GM23338 (cell line): Measurements from ENCODE around the gene RBM38. TPM values are rescaled to one million over a fixed set of nuclear protein-coding genes. Genes with fewer than 3 reads are reported as not detected.

ENCODE experiments used
- ATAC-seq: fragments of 200-7000 bp; cut with Tn5 transposase; 3 replicates; pipeline ENCODE4 v1.9.1; 2020
- DNase-seq: peaks from one replicate; pipeline ENCODE4 v3.0.0-alpha.2; 2015; ENCODE audit warnings: low spot score
- H2AFZ ChIP-seq: fragments of 200-600 bp; sonication (generic); 2 replicates; pipeline ENCODE4 v1.8.0; 2016; ENCODE audit warnings: antibody characterized with exemption, mild to moderate bottlenecking, moderate library complexity
- H3F3A ChIP-seq: fragments of 200-600 bp; sonication (generic); replicated peaks from 2 replicates; pipeline ENCODE4 v1.8.0; 2017; ENCODE audit warnings: antibody characterized with exemption, mixed run types, low read depth
- H3K27ac ChIP-seq: fragments of 200-600 bp; sonication (generic); 2 replicates; pipeline ENCODE4 v1.6.1; 2016; ENCODE audit warnings: low read depth
- H3K27me3 ChIP-seq: fragments of 200-600 bp; sonication (generic); 2 replicates; pipeline ENCODE4 v1.8.0; 2016; ENCODE audit warnings: mild to moderate bottlenecking, mixed run types, moderate library complexity; ENCODE audit not compliant: insufficient read depth
- H3K36me3 ChIP-seq: fragments of 200-600 bp; sonication (generic); 2 replicates; pipeline ENCODE4 v1.8.0; 2016; ENCODE audit warnings: mild to moderate bottlenecking; ENCODE audit not compliant: insufficient read depth
- H3K4me1 ChIP-seq: fragments of 200-600 bp; sonication (generic); 2 replicates; pipeline ENCODE4 v1.8.0; 2016; ENCODE audit warnings: mild to moderate bottlenecking, moderate library complexity; ENCODE audit not compliant: insufficient read depth
- H3K4me2 ChIP-seq: fragments of 200-600 bp; sonication (generic); 2 replicates; pipeline ENCODE4 v1.7.1; 2017; ENCODE audit warnings: mixed run types
- H3K4me3 ChIP-seq: fragments of 200-600 bp; sonication (generic); 2 replicates; pipeline ENCODE4 v1.6.1; 2016; ENCODE audit warnings: mixed run types
- H3K79me2 ChIP-seq: fragments of 200-600 bp; sonication (generic); replicated peaks from 2 replicates; pipeline ENCODE4 v1.8.0; 2017; ENCODE audit warnings: mild to moderate bottlenecking; ENCODE audit not compliant: insufficient read depth
- H3K9me2 ChIP-seq: fragments of 200-600 bp; sonication (generic); 2 replicates; pipeline ENCODE4 v1.8.0; 2017; ENCODE audit not compliant: insufficient read depth
- H4K20me1 ChIP-seq: fragments of 200-600 bp; sonication (generic); replicated peaks from 2 replicates; pipeline ENCODE4 v1.8.0; 2017; ENCODE audit warnings: mild to moderate bottlenecking; ENCODE audit not compliant: insufficient read depth
- H3K27ac Mint-ChIP-seq: 2 replicates; pipeline ENCODE4 v1.8.0; 2020; ENCODE audit warnings: inconsistent platforms, mild to moderate bottlenecking, moderate library complexity, mixed read lengths
- H3K27me3 Mint-ChIP-seq: 3 replicates; pipeline ENCODE4 v1.8.0; 2022; ENCODE audit warnings: low read depth, mild to moderate bottlenecking, moderate library complexity, mixed read lengths, inconsistent platforms; ENCODE audit not compliant: insufficient read depth, poor library complexity
- H3K36me3 Mint-ChIP-seq: 3 replicates; pipeline ENCODE4 v1.8.0; 2021; ENCODE audit warnings: low read depth, mild to moderate bottlenecking, inconsistent platforms, moderate library complexity, mixed read lengths
- H3K4me1 Mint-ChIP-seq: 3 replicates; pipeline ENCODE4 v1.8.0; 2020; ENCODE audit warnings: mild to moderate bottlenecking, inconsistent platforms, mixed read lengths
- H3K4me3 Mint-ChIP-seq: 3 replicates; pipeline ENCODE4 v1.8.0; 2021; ENCODE audit warnings: moderate library complexity, mild to moderate bottlenecking, inconsistent platforms, mixed read lengths
- H3K9me3 Mint-ChIP-seq: 3 replicates; pipeline ENCODE4 v1.8.0; 2020; ENCODE audit warnings: moderate library complexity, mild to moderate bottlenecking, inconsistent platforms, mixed read lengths
- CREB1 ChIP-seq: fragments of 250-450 bp; sonication (Bioruptor Pico); IDR thresholded peaks from 2 replicates; pipeline ENCODE4 v1.5.0; 2020; ENCODE audit warnings: low read depth, mild to moderate bottlenecking, moderate library complexity
- EZH2 ChIP-seq: fragments of 200-600 bp; sonication (generic); IDR thresholded peaks from one replicate; pipeline ENCODE4 v1.8.0; 2017; ENCODE audit warnings: antibody characterized with exemption, mild to moderate bottlenecking, low read depth; ENCODE audit not compliant: unreplicated experiment
- EZH2phosphoT487 ChIP-seq: fragments of 200-600 bp; sonication (generic); IDR thresholded peaks from one replicate; pipeline ENCODE4 v1.8.1; 2018; ENCODE audit warnings: antibody characterized with exemption; ENCODE audit not compliant: unreplicated experiment
- JUNB ChIP-seq: IDR thresholded peaks from one replicate; pipeline ENCODE4 v1.6.1; 2016; ENCODE audit warnings: antibody characterized with exemption; ENCODE audit not compliant: unreplicated experiment
- NANOG ChIP-seq: IDR thresholded peaks from 2 replicates; pipeline ENCODE4 v1.6.1; 2016; ENCODE audit warnings: antibody characterized with exemption, borderline replicate concordance
- POLR2AphosphoS5 ChIP-seq: IDR thresholded peaks from 2 replicates; pipeline ENCODE4 v1.6.1; 2016; ENCODE audit warnings: antibody characterized with exemption, low read depth
- REST ChIP-seq: IDR thresholded peaks from one replicate; pipeline ENCODE4 v1.6.1; 2018; ENCODE audit warnings: antibody characterized with exemption; ENCODE audit not compliant: unreplicated experiment
- STAT1 ChIP-seq: IDR thresholded peaks from one replicate; pipeline ENCODE4 v1.6.1; 2016; ENCODE audit warnings: antibody characterized with exemption; ENCODE audit not compliant: unreplicated experiment
- ZNF114 ChIP-seq: fragments of 250-450 bp; sonication (Bioruptor Pico); IDR thresholded peaks from 2 replicates; pipeline ENCODE4 v1.5.0; 2020; ENCODE audit warnings: mild to moderate bottlenecking, moderate library complexity
- ZNF331 ChIP-seq: fragments of 250-450 bp; sonication (Bioruptor Pico); IDR thresholded peaks from 2 replicates; pipeline ENCODE4 v1.5.0; 2020; ENCODE audit warnings: low read depth, mild to moderate bottlenecking, moderate library complexity
- ZNF462 ChIP-seq: fragments of 250-450 bp; sonication (Bioruptor Pico); IDR thresholded peaks from 2 replicates; pipeline ENCODE4 v1.5.0; 2020; ENCODE audit warnings: mild to moderate bottlenecking, moderate library complexity
- polyA plus RNA-seq: library from polyadenylated mRNA; unstranded; fragments of >200 nt; fragmentation: Nextera tagmentation; extraction: Ambion mirVana; gene quantifications from 2 replicates; pipeline ENCODE4 v1.2.1, GENCODE V29; 2016
- total RNA-seq: library from RNA; depleted of rRNA; stranded (reverse); fragments of >200 nt; shearing (Covaris generic); gene quantifications from 2 replicates; pipeline ENCODE4 v1.2.3, GENCODE V29; 2014
- TF ChIP-seq, protein P1 (sequence below), 2 experiments: fragments of 200-600 bp in 1 of 2; sonication (generic) in 1 of 2; conservative IDR thresholded peaks; 2 replicates each; pipeline versions ENCODE4 v1.5.1 to v1.6.1; 2016 to 2017; ENCODE audit warnings: antibody characterized with exemption in 2 of 2, low read depth in 2 of 2, mild to moderate bottlenecking in 2 of 2, moderate library complexity in 1 of 2
- TF ChIP-seq, protein P2 (sequence below): IDR thresholded peaks from 2 replicates; pipeline ENCODE4 v1.6.1; 2016; ENCODE audit warnings: antibody characterized with exemption

RBM38 gene
- total and polyA plus RNA-seq, 2 experiments from 2014 or later, result 22.9 to 80.5 TPM

- Mint-ChIP-seq H3K36me3 (no peaks in the 10 kb centered on the region; the same call in 2 of the 3 replicates), H3K27me3 (peaks cover 9% of the 10 kb centered on the region), H3K4me3 (no peak overlapping the region), H3K27ac (no peak overlapping the region), H3K4me1 (peaks cover 11% of the 10 kb centered on the region), H3K9me3 (no peaks in the 10 kb centered on the region)
- TF ChIP-seq ZNF114, result no peak
- no peak for TF ChIP-seq EZH2phosphoT487
- no peak for TF ChIP-seq ZNF331
- TF ChIP-seq, protein P1, sequence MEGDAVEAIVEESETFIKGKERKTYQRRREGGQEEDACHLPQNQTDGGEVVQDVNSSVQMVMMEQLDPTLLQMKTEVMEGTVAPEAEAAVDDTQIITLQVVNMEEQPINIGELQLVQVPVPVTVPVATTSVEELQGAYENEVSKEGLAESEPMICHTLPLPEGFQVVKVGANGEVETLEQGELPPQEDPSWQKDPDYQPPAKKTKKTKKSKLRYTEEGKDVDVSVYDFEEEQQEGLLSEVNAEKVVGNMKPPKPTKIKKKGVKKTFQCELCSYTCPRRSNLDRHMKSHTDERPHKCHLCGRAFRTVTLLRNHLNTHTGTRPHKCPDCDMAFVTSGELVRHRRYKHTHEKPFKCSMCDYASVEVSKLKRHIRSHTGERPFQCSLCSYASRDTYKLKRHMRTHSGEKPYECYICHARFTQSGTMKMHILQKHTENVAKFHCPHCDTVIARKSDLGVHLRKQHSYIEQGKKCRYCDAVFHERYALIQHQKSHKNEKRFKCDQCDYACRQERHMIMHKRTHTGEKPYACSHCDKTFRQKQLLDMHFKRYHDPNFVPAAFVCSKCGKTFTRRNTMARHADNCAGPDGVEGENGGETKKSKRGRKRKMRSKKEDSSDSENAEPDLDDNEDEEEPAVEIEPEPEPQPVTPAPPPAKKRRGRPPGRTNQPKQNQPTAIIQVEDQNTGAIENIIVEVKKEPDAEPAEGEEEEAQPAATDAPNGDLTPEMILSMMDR (conservative IDR thresholded peaks at IDR 0.05; ENCODE audit: low read depth in 2 of 2), result no peak
- TF ChIP-seq STAT1, result no peak
- TF ChIP-seq NANOG, result no peak
- TF ChIP-seq, protein P2, sequence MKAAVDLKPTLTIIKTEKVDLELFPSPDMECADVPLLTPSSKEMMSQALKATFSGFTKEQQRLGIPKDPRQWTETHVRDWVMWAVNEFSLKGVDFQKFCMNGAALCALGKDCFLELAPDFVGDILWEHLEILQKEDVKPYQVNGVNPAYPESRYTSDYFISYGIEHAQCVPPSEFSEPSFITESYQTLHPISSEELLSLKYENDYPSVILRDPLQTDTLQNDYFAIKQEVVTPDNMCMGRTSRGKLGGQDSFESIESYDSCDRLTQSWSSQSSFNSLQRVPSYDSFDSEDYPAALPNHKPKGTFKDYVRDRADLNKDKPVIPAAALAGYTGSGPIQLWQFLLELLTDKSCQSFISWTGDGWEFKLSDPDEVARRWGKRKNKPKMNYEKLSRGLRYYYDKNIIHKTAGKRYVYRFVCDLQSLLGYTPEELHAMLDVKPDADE, result no peak
- no peak for TF ChIP-seq EZH2
- TF ChIP-seq REST, result no peak
- no peak for TF ChIP-seq POLR2AphosphoS5
- no peak for TF ChIP-seq ZNF462 (CRISPR knock-in tag)
- TF ChIP-seq CREB1 (CRISPR knock-in tag), result no peak
- no peak for TF ChIP-seq JUNB
- DNase-seq (no peak), ATAC-seq (no peak)
- Histone ChIP-seq H3K27ac (no peak overlapping the region), H3K4me3 (no peak overlapping the region), H3K4me1 (peaks cover 2% of the 10 kb centered on the region; the same call in 1 of the 2 replicates), H3K4me2 (no peak overlapping the region), H3K36me3 (no peaks in the 10 kb centered on the region), H3F3A (no peaks in the 10 kb centered on the region), H2AFZ (no peak overlapping the region), H4K20me1 (0 out of 2 replicates have a peak, but pooled peaks cover 2% of the 10 kb centered on the region), H3K27me3 (no peaks in the 10 kb centered on the region; the same call in 1 of the 2 replicates), H3K9me2 (no peaks in the 10 kb centered on the region), H3K79me2 (peaks cover 6% of the 10 kb centered on the region)
Measured at GRCh38 chr20:57387463-57387862, 3.7 kb upstream of the RBM38 start.
